Amniotic stem cell (primary cell): Measurements from ENCODE around the gene SLC25A15.
"Not testable (repeated sequence)": the region's sequence is repeated elsewhere in the genome, so short reads cannot be mapped to it uniquely, and the experiment has no call there.

Source experiments
- DNase-seq: peaks from one replicate; lab custom pipeline; 2025; lab: John Stamatoyannopoulos, UW

Gene SLC25A15

DNA sequence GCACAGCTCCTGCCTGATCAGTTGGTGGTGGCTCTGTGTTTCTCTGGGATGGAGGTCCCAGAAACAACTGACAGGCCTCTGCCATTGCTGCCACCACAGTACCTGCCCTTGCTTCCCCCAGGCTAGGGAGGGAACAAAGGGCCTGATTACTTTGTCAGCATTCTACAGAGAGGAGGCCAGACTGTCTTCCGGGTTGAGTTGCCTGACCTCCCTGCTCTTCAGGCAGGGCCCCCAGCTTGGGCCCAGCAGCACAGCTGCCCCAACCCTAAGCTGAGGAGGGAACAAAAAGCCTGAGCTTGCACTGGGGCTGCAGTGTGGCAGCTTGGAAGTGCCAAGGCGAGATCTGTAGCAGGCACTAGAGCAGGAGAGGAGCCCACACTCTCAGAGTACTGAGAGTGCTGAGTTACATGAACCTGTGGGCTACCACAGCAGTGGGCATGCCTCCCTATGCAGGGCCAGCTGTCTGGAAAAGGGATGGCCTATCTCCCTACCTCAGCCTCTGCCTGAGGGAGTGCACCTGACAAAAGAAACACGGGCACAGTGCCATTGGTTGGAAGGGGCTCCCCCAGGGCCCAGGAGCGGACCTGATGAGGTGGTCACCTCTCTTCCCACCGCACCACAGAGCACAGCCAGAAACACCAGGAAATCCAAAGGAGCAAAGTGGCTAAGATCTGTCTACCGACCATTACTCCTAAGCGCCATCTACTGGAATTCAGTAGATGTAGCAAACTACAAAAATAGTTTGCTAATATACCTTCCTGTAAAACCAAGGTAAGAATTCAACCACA is 24.4 kb downstream of the SLC25A15 start:
- DNase-seq = no peak

DNA sequence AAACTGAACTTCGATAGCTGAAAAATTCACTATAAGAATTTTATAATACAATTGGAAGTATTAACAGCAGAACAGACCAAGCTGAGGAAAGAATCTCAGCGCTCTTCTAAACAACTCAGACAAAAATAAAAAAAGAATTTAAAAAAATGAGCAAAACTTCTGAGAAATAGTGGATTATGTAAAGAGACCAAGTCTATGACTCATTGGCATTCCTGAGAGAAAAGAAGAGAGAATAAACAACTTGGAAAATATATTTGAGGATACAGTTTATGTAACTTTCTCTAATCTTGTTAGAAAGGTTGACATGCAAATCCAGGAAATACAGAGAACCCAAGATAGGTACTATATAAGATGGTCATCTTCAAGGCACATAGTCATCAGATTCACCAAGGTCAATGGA is 25.4 kb downstream of the SLC25A15 start:
- DNase-seq = no peak

DNA sequence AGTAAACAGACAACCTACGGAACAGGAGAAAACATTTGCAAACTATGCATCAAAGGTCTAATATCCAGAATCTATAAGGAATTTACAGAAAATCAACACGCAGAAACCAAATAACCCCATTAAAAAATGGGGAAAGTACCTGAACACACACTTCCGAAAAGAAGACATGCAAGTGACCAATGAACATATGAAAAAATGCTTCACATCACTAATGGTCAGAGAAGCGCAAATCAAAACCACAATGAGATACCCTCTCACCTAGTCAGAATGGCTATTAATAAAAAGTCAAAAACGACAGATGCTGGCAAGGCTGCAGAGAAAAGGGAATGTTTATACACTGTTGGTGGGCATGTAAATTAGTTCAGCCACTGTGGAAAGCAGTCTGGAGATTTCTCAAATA is 29.5 kb downstream of the SLC25A15 start:
- no peak for DNase-seq

DNA sequence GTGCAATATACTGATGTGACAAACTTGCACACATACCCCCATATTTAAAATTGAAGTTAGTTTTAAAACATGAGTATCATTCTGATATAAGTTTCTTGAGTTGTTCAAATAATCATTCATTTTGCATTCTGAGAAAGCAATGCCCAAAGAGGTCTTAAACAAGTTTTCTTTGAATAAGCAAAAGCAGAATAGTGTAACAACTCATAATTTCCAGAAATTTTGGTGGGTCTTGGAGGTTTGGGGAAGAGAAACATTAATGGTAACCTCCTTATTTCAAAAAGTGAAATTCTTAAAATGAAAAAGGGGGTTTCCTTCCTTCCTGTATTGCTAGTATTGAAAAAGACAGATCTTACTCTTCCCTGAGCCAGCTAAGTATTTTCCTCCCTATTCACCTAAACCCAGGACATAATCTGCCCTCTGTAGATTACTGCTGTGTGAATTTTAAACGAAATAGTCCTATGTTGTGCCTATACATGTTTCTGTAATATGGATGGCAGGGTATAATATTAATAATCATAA is 30.4 kb downstream of the SLC25A15 start:
- no peak for DNase-seq

DNA sequence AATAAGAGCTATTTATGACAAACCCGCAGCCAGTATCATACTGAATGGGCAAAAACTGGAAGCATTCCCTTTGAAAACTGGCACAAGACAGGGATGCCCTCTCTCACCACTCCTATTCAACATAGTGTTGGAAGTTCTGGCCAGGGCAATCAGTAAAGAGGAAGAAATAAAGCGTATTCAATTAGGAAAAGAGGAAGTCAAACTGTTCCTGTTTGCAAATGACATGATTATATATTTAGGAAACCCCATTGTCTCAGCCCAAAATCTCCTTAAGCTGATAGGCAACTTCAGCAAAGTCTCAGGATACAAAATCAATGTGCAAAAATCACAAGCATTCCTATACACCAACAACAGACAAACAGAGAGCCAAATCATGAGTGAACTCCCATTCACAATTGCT is 50.3 kb downstream of the SLC25A15 start:
- DNase-seq = not testable (repeated sequence)

DNA sequence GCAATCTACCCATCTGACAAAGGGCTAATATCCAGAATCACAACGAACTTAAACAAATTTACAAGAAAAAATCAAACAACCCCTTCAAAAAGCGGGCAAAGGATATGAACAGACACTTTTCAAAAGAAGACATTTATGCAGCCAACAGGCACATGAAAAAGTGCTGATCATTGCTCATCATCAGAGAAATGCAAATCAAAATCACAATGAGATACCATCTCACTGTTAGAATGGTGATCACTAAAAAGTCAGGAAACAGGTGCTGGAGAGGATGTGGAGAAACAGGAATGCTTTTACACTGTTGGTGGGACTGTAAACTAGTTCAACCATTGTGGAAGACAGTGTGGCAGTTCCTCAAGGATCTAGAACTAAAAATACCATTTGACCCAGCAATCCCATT is 51.5 kb downstream of the SLC25A15 start:
- not testable (repeated sequence) for DNase-seq
